ENCODE measurements around the gene MSLN. TPM values are rescaled to one million over a fixed set of nuclear protein-coding genes. Genes with fewer than 3 reads are reported as not detected.
"Not testable (repeated sequence)": the region's sequence is repeated elsewhere in the genome, so short reads cannot be mapped to it uniquely, and the experiment has no call there.

Gene MSLN
- total RNA-seq, 1 experiment from 2014 or later = 0.73 TPM

- Histone ChIP-seq H3K9me3 (ENCODE audit: low read length) (no peaks in the 10 kb centered on the region), H3F3A (ENCODE audit: low read length, unreplicated experiment) (no peaks in the 10 kb centered on the region), H3K4me3 (ENCODE audit: low read length) (peak within 1 kb of the TSS; percentile 89), H3K4me2 (ENCODE audit: low read length) (peak within 1 kb of the TSS; percentile 97), H3K9ac (ENCODE audit: low read length) (peak within 1 kb of the TSS; percentile 79), H4K20me1 (ENCODE audit: low read length) (no peaks in the 10 kb centered on the region), H3K36me3 (ENCODE audit: low read depth, low read length) (no peaks in the 10 kb centered on the region), H3K4me1 (ENCODE audit: insufficient read depth, low read length) (peaks cover 5% of the 10 kb centered on the region; the same call in 1 of the 2 replicates), H3K27ac (ENCODE audit: low read length) (no peak within 1 kb of the TSS), H3K27me3 (ENCODE audit: low read length) (no peaks in the 10 kb centered on the region), H3K79me2 (ENCODE audit: low read length) (peaks cover 12% of the 10 kb centered on the region), H2AFZ (ENCODE audit: low read length) (peak within 1 kb of the TSS; percentile 87), H3K9me2 (replicated peaks; ENCODE audit: low read length) (no peaks in the 10 kb centered on the region)
- DNase-seq = peak; percentile 86
- TSS peak; percentile 70 for BruUV-seq (replicated peaks)
- intact Hi-C loops (cut with micrococcal nuclease) = loop anchor here (5.0 kb wide), 1 partner anchor 41 kb away; no protein-coding TSS in a partner anchor
- peak; percentile 76 for TF ChIP-seq CTCF (conservative IDR thresholded peaks at IDR 0.05; ENCODE audit: low read depth, low read length)
- no peak for TF ChIP-seq EZH2 (IDR thresholded peaks at IDR 0.05; ENCODE audit: low read length, unreplicated experiment)
- ChIA-PET POLR2A (ENCODE audit: unreplicated experiment) (no interaction called here), CTCF (interaction anchor here (1.0 to 1.1 kb wide), 2 partner anchors 29 to 48 kb away, joined by 3 to 5 read pairs; partner anchors contain the start of genes CHTF18 and RPUSD1)
- peak; percentile 81 for ATAC-seq
Observed at GRCh38 chr16:740764-741505, 19.6 kb upstream of the MSLN start, which contains the start of gene CIAO3. Gene CIAO3, minus strand, starts transcription at chr16:740997. Its CDS starts 12 bp downstream, at chr16:740985.

GRCh38 chr16:741986-742629, 18.4 kb upstream of the MSLN start:
- TF ChIP-seq CTCF (conservative IDR thresholded peaks at IDR 0.05; ENCODE audit: low read depth, low read length) (no peak), EZH2 (IDR thresholded peaks at IDR 0.05; ENCODE audit: low read length, unreplicated experiment) (no peak), EZH2phosphoT487 (IDR thresholded peaks at IDR 0.05; ENCODE audit: borderline replicate concordance, low read length) (no peak)
- Histone ChIP-seq H4K20me1 (ENCODE audit: low read length) (no peaks in the 10 kb centered on the region), H3K9me2 (replicated peaks; ENCODE audit: low read length) (no peaks in the 10 kb centered on the region), H3K27ac (ENCODE audit: low read length) (no peak overlapping the region), H3K9ac (ENCODE audit: low read length) (no peak overlapping the region), H3K4me2 (ENCODE audit: low read length) (no peak overlapping the region), H3K27me3 (ENCODE audit: low read length) (no peaks in the 10 kb centered on the region), H3K4me1 (ENCODE audit: insufficient read depth, low read length) (peaks cover 5% of the 10 kb centered on the region; the same call in 1 of the 2 replicates), H3K4me3 (ENCODE audit: low read length) (no peak overlapping the region), H3F3A (ENCODE audit: low read length, unreplicated experiment) (no peaks in the 10 kb centered on the region), H3K79me2 (ENCODE audit: low read length) (peaks cover 12% of the 10 kb centered on the region), H3K36me3 (ENCODE audit: low read depth, low read length) (no peaks in the 10 kb centered on the region), H2AFZ (ENCODE audit: low read length) (no peak overlapping the region), H3K9me3 (ENCODE audit: low read length) (no peaks in the 10 kb centered on the region)
- CTCF ChIA-PET = interaction anchor here (0.6 kb wide), 1 partner anchor 14 kb away, joined by 12 read pairs; no protein-coding TSS in a partner anchor
- no TSS peak for BruUV-seq (replicated peaks)
- POLR2A ChIA-PET (ENCODE audit: unreplicated experiment) = no interaction called here
- DNase-seq (no peak), ATAC-seq (no peak)
- intact Hi-C loops (cut with micrococcal nuclease) = loop anchor here (5.0 kb wide), 1 partner anchor 40 kb away; no protein-coding TSS in a partner anchor

- H3K27me3 ChIP-seq (ENCODE audit: low read length); H3K27ac ChIP-seq (ENCODE audit: low read length); H4K20me1 ChIP-seq (ENCODE audit: low read length); ATAC-seq; H2AFZ ChIP-seq (ENCODE audit: low read length); POLR2A ChIA-PET (ENCODE audit: unreplicated experiment); H3K9me3 ChIP-seq (ENCODE audit: low read length); H3K36me3 ChIP-seq (ENCODE audit: low read depth, low read length); H3K4me3 ChIP-seq (ENCODE audit: low read length); H3F3A ChIP-seq (ENCODE audit: low read length, unreplicated experiment); DNase-seq; H3K9me2 ChIP-seq (replicated peaks; ENCODE audit: low read length); H3K4me2 ChIP-seq (ENCODE audit: low read length); H3K4me1 ChIP-seq (ENCODE audit: insufficient read depth, low read length); H3K9ac ChIP-seq (ENCODE audit: low read length); BruUV-seq (replicated peaks): not testable (repeated sequence)
- intact Hi-C loops (cut with micrococcal nuclease) = loop anchor here (5.0 kb wide), 1 partner anchor 39 kb away; no protein-coding TSS in a partner anchor
- peaks cover 12% of the 10 kb centered on the region for H3K79me2 ChIP-seq (ENCODE audit: low read length)
- CTCF ChIA-PET = interaction anchor here (0.6 kb wide), 1 partner anchor 14 kb away, joined by 12 read pairs; no protein-coding TSS in a partner anchor
Observed at GRCh38 chr16:742894-743293, 17.6 kb upstream of the MSLN start.

Measured in PC-3 (cell line).